Measurements from ENCODE around the gene ADRA1B.
A peak's percentile ranks its signal among the peaks of the same experiment; 100 is the strongest.

The ADRA1B gene

GRCh38 chr5:159901772-159902171 is 14.5 kb upstream of the ADRA1B start:
- no peak for DNase-seq (ENCODE audit: low read depth in 2 of 2)

GRCh38 chr5:159902444-159903121 is 13.7 kb upstream of the ADRA1B start:
- DNase-seq (ENCODE audit: low read depth in 2 of 2) = no peak

GRCh38 chr5:159903131-159903530 is 13.2 kb upstream of the ADRA1B start:
- DNase-seq (ENCODE audit: low read depth in 2 of 2) = no peak

- DNase-seq (ENCODE audit: low read depth in 2 of 2) = no peak
These were observed 11.4 kb upstream of the ADRA1B start for GRCh38 chr5:159904874-159905273.

GRCh38 chr5:159905496-159905895 is 10.8 kb upstream of the ADRA1B start:
- peak in 1 of 2 experiments; percentile 66 for DNase-seq (ENCODE audit: low read depth in 2 of 2)

- no peak for DNase-seq (ENCODE audit: low read depth in 2 of 2)
These were observed 9.8 kb upstream of the ADRA1B start for GRCh38 chr5:159906463-159906862.

GRCh38 chr5:159906943-159907342 is 9.3 kb upstream of the ADRA1B start:
- DNase-seq (ENCODE audit: low read depth in 2 of 2) = no peak

GRCh38 chr5:159907689-159908590 is 8.3 kb upstream of the ADRA1B start:
- no peak for DNase-seq (ENCODE audit: low read depth in 2 of 2)

GRCh38 chr5:159908591-159908940 is 7.7 kb upstream of the ADRA1B start:
- no peak for DNase-seq (ENCODE audit: low read depth in 2 of 2)

GRCh38 chr5:159909126-159909525 is 7.2 kb upstream of the ADRA1B start:
- DNase-seq (ENCODE audit: low read depth in 2 of 2) = no peak

GRCh38 chr5:159910207-159910842 is 6.0 kb upstream of the ADRA1B start:
- DNase-seq (ENCODE audit: low read depth in 2 of 2) = no peak

- DNase-seq (ENCODE audit: low read depth in 2 of 2) = no peak
These were observed 5.4 kb upstream of the ADRA1B start for GRCh38 chr5:159910843-159911229.

- DNase-seq (ENCODE audit: low read depth in 2 of 2) = no peak
These were observed 4.9 kb upstream of the ADRA1B start for GRCh38 chr5:159911349-159911748.

GRCh38 chr5:159912033-159912800 is 4.1 kb upstream of the ADRA1B start:
- no peak for DNase-seq (ENCODE audit: low read depth in 2 of 2)

- no peak for DNase-seq (ENCODE audit: low read depth in 2 of 2)
These were observed 3.2 kb upstream of the ADRA1B start for GRCh38 chr5:159913048-159913447.

GRCh38 chr5:159913501-159913900 is 2.8 kb upstream of the ADRA1B start:
- DNase-seq (ENCODE audit: low read depth in 2 of 2) = no peak

- no peak for DNase-seq (ENCODE audit: low read depth in 2 of 2)
These were observed 819 bp downstream of the ADRA1B start for GRCh38 chr5:159916841-159917761.

- no peak for DNase-seq (ENCODE audit: low read depth in 2 of 2)
These were observed 1.7 kb downstream of the ADRA1B start for GRCh38 chr5:159917994-159918393.

GRCh38 chr5:159921721-159922120 is 5.4 kb downstream of the ADRA1B start:
- no peak for DNase-seq (ENCODE audit: low read depth in 2 of 2)

- no peak for DNase-seq (ENCODE audit: low read depth in 2 of 2)
These were observed 6.7 kb downstream of the ADRA1B start for GRCh38 chr5:159923008-159923407.
